GM23248 (cell line): Measurements from ENCODE around the gene PLCB2.

Experiments used
- EZH2 ChIP-seq: fragments of 200-600 bp; sonication (generic); IDR thresholded peaks from 2 replicates; pipeline ENCODE4 v1.6.1; 2018; ENCODE audit warnings: antibody characterized with exemption, mild to moderate bottlenecking; ENCODE audit not compliant: insufficient read depth, poor library complexity, severe bottlenecking
- EZH2phosphoT487 ChIP-seq: fragments of 200-600 bp; sonication (generic); IDR thresholded peaks from 2 replicates; pipeline ENCODE4 v1.6.1; 2018; ENCODE audit warnings: antibody characterized with exemption, moderate library complexity, mild to moderate bottlenecking, low read depth; ENCODE audit not compliant: insufficient read depth

DNA sequence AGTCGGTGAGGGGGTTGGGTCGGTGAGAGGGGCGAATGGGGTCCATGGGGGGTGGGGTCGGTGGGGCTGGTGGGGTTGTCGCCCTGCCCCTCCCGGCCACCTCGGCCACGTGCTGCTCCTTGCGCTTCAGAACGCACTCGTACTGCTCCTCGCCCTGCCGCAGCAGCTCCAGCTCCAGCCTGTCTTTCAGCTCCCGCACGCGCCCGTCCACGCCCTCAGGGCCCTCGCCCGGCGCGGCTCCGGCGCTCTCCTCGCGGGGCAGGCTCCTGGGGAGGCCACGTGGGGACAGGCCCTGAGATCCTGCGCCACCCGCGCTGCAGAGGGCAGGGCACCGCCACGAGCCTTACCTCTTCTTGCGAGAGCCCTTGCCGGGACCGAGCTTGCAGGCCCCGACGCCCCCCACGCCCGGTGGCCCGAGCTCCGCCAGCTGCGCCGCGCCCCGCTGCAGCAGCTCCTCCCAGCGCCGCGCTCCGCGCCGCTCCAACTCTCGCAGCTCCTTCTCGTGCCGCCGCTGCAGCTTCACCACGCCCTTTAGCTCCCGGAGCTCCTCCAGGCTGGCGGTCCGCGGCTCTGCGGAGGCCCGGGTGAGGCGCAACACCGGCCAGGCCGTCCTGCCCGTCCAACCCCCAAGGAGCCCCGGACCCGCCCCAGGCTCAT, 16.7 kb downstream of the PLCB2 start:
- TF ChIP-seq EZH2 = no peak
- no peak for TF ChIP-seq EZH2phosphoT487
